Measurements from ENCODE around the gene CYTH4.

DNA sequence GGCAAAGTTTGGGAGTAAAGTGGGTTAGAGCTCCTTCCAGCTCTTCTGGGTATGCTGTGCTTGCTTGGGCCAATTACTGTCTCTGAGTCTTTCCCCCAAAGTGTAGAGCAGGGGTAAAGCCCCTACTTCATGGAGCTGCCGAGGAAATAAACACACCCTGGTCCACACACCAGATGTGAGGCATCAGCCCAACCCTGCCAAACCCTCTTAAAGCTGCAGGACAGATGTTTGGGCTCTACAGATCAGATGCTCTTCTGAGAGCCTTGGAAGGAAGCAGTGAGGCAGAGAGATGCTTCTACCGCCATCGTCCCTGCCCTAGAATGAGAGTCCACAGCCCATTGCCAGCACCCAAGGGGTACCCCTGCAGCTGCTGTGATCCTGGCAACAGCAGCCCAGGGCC is 80.3 kb downstream of the CYTH4 start:
- TF ChIP-seq POLR2A (IDR thresholded peaks at IDR 0.05) (no peak), CTCF (IDR thresholded peaks at IDR 0.05) (no peak), POLR2AphosphoS5 (IDR thresholded peaks at IDR 0.05) (no peak), EP300 (IDR thresholded peaks at IDR 0.05) (no peak)

Data from stomach (tissue), 4 donors.